NCI-H446 (cell line): ENCODE results near the gene GAD1.

ENCODE experiments used
- DNase-seq, 2 experiments: peaks; one replicate each; lab custom pipeline; 2025; lab: John Stamatoyannopoulos, UW

The GAD1 gene

DNA sequence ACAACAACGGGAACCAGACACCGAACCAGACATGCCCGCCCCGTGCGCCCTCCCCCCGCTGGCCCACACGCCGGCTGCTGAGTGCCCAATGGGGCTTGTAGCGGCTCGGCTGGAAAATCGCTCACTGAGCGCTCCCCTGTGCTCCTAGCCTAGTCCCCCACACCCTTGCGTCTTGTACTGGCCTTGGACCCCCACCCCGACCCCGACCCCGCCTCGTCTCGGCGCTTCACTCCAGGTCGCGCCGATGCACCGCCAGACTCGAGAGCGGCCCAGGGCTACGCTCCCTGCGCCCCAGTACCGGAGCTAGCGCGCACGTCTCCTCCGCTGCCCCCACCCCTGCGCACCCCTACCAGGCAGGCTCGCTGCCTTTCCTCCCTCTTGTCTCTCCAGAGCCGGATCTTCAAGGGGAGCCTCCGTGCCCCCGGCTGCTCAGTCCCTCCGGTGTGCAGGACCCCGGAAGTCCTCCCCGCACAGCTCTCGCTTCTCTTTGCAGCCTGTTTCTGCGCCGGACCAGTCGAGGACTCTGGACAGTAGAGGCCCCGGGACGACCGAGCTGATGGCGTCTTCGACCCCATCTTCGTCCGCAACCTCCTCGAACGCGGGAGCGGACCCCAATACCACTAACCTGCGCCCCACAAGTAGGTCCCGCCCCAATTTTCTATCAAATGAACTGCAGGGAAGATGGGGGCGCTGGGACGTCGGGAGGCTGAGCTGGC lies 1.5 kb downstream of the GAD1 start:
- no peak for DNase-seq

- DNase-seq = no peak
These were observed 2.2 kb downstream of the GAD1 start for GRCh38 chr2:170818752-170819470.

GRCh38 chr2:170819680-170820664 lies 3.3 kb downstream of the GAD1 start:
- no peak for DNase-seq

- no peak for DNase-seq
These were observed 4.3 kb downstream of the GAD1 start for GRCh38 chr2:170820757-170821530.

DNA sequence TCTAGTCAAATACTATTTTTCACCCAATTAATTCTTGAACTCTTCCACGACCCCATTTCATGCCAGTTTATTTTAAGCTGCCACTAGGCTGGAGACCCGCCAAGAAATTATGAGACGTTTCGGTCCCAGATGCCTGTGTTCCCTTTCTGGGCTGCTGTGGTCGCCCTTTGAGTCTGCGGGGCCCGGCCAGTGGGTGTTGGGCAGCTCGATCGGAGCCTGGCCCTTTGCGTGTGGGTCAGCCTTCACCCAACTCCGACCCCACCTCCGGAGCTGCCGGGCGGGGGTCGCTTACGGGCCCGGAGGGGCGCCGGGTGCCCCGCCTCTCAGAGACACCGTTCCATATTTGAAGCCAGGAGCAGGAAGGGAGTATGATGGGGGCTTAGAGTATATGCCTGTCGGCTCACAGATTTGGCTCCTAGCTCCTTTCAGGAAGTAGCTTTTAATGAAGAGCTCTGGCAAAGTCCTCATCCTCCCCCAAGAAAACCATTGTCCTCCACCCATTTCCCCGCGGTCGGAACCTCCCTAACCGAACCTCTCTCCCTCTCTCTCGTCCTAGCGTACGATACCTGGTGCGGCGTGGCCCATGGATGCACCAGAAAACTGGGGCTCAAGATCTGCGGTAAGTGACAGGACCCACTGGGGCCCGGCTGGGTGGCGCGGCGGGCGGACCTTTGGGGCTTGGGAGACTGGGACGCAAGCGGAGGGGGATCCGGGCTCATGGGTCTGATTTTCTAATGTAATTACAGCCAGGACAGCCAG lies 5.0 kb downstream of the GAD1 start:
- DNase-seq = peak in 1 of 2 experiments; percentile 14

- DNase-seq = no peak
These were observed 5.8 kb downstream of the GAD1 start for GRCh38 chr2:170822290-170823087.

DNA sequence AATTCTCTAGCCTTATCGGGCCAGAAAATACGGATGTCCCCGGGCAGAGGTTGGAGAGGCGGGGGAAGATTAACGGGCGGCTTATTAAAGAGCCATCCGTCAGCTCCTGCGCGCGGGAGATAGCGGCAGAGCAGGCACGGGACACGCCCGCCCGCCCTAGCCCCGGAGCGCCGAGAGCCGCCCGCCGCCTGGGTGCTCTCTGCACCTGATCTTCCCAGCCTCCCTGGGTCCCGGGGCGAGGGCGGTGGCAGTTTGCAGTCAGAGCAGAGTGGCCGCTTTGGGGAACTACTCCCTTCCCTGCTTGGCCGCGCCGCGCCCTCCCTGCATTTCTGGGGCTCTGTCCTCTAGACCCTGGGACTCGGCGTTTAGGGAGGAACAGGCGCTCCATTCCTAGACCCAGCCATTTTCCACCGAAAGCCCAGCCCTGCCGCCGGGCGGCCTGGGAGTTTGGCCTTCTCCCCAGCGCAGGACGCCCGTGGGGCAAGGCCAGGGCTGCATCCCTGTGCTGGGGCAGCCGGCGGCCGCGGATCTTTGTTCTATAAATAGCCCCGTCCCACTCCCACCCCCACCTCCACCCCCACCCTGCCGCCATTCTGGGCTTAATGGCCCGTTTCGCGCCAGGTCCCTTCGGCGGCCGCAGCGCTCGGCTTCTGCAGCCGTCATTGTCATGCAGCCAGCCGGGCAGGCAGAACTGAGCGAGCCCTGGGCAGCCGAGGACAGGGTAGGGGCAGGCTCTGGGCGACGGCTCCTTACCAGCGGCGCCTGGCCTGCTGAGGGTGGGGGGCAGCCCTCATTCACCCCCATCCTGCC lies 6.6 kb downstream of the GAD1 start:
- DNase-seq = no peak

GRCh38 chr2:170823898-170824215 lies 7.2 kb downstream of the GAD1 start:
- no peak for DNase-seq

GRCh38 chr2:170824526-170825015 lies 7.9 kb downstream of the GAD1 start:
- DNase-seq = peak in 1 of 2 experiments; percentile 52

DNA sequence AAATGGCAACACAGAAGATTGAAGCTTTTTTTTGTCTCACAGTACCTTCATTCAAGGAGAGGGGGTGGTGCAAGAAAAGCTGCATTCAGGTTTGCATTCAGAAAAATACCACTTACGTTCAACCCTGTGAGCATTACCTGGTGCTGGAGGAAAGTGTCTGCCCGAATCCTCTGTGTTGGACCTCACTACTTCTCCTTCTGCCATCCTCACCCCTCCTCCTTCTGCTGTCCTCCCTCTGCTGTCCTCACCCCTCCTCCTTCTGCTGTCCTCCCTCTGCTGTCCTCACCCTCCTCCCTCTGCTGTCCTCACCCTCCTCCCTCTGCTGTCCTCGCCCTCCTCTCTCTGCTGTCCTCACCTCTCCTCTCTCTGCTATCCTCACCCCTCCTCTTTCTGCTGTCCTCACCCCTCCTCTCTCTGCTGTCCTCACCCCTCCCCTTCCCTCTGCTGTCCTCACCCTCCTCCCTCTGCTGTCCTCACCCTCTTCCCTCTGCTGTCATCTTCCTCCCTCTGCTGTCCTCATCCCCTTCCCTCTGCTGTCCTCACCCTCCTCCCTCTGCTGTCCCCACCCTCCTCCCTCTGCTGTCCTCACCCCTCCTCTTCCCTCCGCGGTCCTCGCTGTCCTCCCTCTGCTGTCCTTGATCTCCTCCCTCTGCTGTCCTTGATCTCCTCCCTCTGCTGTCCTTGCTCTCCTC lies 11.3 kb downstream of the GAD1 start:
- no peak for DNase-seq

GRCh38 chr2:170828533-170828916 lies 11.8 kb downstream of the GAD1 start:
- no peak for DNase-seq

DNA sequence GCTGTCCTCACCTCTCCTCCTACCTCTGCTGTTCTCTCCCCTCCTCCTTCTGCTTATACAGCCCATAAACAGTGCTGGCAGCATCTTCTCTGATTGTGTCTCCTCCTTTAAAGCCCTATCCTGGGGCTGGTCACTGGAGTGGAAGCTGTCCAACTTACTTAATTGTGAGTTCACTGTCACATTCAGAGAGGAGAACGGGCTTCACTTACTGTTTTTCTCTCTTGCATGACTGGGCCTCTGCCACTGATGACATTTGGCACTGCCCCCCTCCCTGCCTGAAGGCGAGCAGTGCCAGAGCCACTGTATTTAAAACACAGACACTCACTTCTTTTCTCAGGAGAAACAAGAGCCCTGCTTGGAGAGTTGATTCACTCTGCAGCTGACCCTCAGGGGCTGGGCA lies 12.3 kb downstream of the GAD1 start:
- no peak for DNase-seq

- DNase-seq = no peak
These were observed 13.5 kb downstream of the GAD1 start for GRCh38 chr2:170830166-170830565.

DNA sequence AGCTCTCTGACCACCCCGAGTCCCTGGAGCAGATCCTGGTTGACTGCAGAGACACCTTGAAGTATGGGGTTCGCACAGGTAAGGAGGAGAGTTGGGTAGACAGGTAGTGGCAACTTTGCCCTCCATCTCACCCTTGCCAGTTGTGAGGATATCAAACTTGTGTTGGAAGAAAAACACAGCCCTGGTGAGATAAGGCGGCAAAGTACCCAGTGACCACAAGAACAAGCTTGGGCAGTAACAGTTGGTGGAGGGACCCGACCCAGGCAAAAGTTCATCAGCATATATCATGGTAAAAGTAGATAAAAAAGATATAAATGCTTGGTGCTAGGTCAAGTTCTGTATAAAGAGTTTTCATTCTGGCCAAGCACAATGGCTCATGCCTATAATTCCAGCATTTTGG lies 14.4 kb downstream of the GAD1 start:
- DNase-seq = no peak

- no peak for DNase-seq
These were observed 19.3 kb downstream of the GAD1 start for GRCh38 chr2:170836027-170836426.

DNA sequence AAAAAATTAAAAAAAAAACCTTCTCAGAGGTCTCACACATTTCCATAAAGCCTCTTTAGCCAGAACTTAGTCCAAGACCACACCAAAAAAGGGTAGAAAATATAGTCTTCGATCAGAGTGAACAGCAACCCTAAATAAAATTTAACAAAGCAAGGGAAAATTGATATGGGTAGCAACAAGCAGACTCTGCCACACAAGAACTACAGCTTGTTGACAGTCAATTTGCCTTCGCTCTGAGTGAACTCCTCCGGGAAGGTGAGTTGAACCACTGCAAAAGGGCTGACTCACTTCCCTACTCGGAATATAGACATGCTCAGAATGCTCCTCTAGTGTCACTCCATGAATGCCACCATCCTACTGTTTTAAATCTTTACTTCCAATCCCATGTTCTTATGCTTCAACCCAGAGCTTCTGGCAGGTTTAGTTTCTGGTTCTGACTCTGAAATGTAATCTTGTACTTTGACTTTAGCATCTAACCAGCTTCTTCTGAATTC lies 24.1 kb downstream of the GAD1 start:
- no peak for DNase-seq

DNA sequence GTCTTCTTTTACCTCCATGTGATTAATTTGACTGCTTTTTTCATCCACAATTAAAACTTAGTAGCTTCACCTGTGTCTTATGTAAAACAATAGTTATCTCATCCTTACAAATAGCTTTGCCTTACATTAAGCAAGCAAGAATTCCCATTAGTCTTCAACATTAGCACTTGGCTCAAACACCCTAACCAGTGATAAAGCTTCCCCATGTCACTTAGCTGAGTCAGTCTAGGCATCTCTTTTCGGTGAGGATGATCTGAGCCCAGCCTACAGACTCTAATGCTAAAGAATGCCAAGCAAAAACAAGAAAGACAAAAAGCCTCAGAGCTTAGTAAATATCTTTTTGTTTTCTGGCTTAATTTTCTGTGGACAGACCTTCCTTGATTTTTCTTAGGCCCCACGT lies 26.1 kb downstream of the GAD1 start:
- no peak for DNase-seq

GRCh38 chr2:170843656-170844055 lies 27.0 kb downstream of the GAD1 start:
- DNase-seq = no peak
